Lower lobe of right lung (tissue), 2 donors: ENCODE data around the gene SAMD14. TPM values are rescaled to one million over a fixed set of nuclear protein-coding genes. Genes with fewer than 3 reads are reported as not detected.

ENCODE experiments used
- ATAC-seq, 2 donors: fragments of 200-7000 bp; cut with Tn5 transposase; one replicate each; pipeline ENCODE4 v1.9.1; 2020 to 2022; ENCODE audit warnings: mild to moderate bottlenecking in 2 of 2, moderate library complexity in 2 of 2
- DNase-seq: peaks from one replicate; pipeline ENCODE4 v3.0.0-alpha.2; 2020
- H3K27ac ChIP-seq: fragments of 200-600 bp; one replicate; pipeline ENCODE4 v1.8.0; 2022
- H3K27me3 ChIP-seq: fragments of 200-600 bp; one replicate; pipeline ENCODE4 v1.8.0; 2022; ENCODE audit warnings: low read depth
- H3K36me3 ChIP-seq: fragments of 200-600 bp; one replicate; pipeline ENCODE4 v1.8.0; 2022; ENCODE audit warnings: mild to moderate bottlenecking
- H3K4me1 ChIP-seq: fragments of 200-600 bp; one replicate; pipeline ENCODE4 v1.8.0; 2022
- H3K4me3 ChIP-seq: fragments of 200-600 bp; one replicate; pipeline ENCODE4 v1.8.0; 2022; ENCODE audit warnings: mild to moderate bottlenecking
- H3K9me3 ChIP-seq: fragments of 200-600 bp; one replicate; pipeline ENCODE4 v1.8.0; 2022
- intact Hi-C: fragments of 100-400 bp; cut with DNase I; formaldehyde crosslinking; loops from one replicate; pipeline ENCODE4 v1.11.0; 2022
- total RNA-seq: library from RNA; stranded (reverse); fragmentation: NEBNext Ultra II Directional; extraction: Animal tissue kit (Norgen Biotek cat#: 25700); gene quantifications from one replicate; pipeline ENCODE4 v1.2.1, GENCODE V29; 2021
- TF ChIP-seq, protein P1 (sequence below): fragments of 200-600 bp; IDR thresholded peaks from one replicate; pipeline ENCODE4 v1.8.0; 2022; ENCODE audit warnings: antibody characterized with exemption, mild to moderate bottlenecking
- donor health status: DM: no; HTN: yes; CAD: no; lungs with severe emphysema.

Gene SAMD14
- total RNA-seq, 1 donor from 2014 or later, result 9.2 TPM

DNA sequence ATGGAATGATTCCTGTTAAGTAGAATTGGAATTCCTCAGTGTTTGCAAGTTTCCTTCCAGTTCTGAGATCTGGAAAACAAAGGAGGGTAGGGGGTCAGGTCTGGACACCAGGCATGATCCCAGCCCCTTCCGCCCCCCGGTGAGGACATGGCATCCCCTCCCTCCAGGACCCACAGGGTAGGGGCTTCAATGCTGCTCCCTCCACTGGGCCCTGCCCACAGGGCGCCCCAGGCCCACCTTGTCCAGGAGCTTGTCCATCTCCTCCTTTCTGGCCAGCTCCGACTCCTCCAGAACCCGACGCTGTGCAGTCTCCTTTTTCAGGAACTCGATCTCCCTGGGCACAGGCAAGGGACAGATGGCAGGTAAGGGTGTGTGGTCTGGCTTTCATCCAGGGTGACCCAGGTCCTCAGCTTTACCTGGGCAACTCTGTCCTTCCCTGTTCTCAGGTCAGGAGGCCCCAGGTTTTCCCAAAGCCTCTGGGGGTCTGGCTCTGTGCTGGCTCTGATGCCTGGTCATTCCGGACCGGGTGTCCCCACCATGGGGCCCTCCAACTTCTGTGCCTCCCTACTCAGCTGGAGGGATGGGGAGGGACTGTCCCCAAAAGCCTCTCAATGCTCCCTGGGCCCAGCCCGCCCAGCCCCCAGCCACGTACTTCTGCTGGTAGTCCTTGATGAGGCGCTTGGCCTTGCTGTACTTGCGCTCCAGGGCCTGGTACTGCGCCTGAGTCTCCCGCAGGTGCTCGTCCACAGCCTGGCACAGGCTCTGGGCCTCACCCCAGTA is 5.5 kb upstream of the SAMD14 start:
- H3K36me3 ChIP-seq, result peaks cover 61% of the 10 kb centered on the region
- H3K9me3 ChIP-seq, result no peaks in the 10 kb centered on the region
- intact Hi-C loops, result no loop called here
- peaks cover 5% of the 10 kb centered on the region for H3K27me3 ChIP-seq
- TF ChIP-seq, protein P1, sequence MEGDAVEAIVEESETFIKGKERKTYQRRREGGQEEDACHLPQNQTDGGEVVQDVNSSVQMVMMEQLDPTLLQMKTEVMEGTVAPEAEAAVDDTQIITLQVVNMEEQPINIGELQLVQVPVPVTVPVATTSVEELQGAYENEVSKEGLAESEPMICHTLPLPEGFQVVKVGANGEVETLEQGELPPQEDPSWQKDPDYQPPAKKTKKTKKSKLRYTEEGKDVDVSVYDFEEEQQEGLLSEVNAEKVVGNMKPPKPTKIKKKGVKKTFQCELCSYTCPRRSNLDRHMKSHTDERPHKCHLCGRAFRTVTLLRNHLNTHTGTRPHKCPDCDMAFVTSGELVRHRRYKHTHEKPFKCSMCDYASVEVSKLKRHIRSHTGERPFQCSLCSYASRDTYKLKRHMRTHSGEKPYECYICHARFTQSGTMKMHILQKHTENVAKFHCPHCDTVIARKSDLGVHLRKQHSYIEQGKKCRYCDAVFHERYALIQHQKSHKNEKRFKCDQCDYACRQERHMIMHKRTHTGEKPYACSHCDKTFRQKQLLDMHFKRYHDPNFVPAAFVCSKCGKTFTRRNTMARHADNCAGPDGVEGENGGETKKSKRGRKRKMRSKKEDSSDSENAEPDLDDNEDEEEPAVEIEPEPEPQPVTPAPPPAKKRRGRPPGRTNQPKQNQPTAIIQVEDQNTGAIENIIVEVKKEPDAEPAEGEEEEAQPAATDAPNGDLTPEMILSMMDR, result no peak
- peaks cover 28% of the 10 kb centered on the region for H3K4me1 ChIP-seq
- no peak for ATAC-seq
- no peak for DNase-seq
- H3K4me3 ChIP-seq, result no peak overlapping the region
- no peak overlapping the region for H3K27ac ChIP-seq

DNA sequence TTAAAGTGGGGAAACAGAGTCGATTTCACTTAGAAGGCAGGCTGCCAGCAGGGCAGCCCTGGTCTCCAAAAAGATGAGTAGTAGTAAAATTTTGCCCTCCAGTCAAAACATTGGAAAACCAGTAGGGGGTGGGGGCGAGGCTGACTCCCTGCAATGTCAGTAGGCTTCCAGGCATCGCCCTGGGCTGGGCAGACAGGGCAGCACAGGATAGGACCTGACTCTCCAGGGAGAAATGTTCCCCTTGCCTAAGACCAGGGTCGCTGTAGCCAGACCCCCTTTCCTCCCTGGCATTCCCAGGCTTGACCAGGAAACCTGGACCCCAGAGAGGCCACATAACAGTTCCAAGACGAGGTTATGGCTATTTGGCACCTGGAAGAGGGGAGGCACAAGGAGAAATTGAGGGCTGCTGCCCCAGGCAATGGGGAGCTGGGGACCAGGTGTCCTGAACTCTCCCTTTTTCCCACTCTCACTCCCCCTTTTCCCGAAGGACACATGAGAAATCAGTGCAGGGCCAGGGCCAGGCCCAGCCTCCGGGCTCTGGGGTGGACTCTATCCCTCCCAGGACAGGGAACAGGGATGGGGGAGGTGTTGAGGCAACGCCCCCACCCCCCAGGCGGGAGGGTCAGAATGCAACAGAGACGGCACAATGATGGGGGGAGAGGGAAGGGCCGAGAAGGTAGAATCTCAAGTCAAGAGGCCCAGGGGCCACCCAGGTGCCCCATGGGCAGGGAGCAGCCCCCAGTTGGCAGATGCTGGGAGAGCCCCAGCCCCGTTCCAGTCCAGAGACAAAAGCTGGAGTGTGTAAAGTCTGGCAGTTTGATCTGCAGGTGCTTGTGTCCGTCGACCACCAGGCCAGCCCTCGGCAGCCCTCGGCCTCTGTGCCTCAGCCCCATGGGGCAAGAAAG is 4.5 kb upstream of the SAMD14 start:
- Histone ChIP-seq H3K4me1 (peaks cover 27% of the 10 kb centered on the region), H3K9me3 (no peaks in the 10 kb centered on the region), H3K36me3 (peaks cover 52% of the 10 kb centered on the region), H3K4me3 (no peak overlapping the region), H3K27me3 (peaks cover 13% of the 10 kb centered on the region), H3K27ac (no peak overlapping the region)
- ATAC-seq (no peak), DNase-seq (no peak)
- TF ChIP-seq, protein P1, result no peak
- intact Hi-C loops, result no loop called here

DNA sequence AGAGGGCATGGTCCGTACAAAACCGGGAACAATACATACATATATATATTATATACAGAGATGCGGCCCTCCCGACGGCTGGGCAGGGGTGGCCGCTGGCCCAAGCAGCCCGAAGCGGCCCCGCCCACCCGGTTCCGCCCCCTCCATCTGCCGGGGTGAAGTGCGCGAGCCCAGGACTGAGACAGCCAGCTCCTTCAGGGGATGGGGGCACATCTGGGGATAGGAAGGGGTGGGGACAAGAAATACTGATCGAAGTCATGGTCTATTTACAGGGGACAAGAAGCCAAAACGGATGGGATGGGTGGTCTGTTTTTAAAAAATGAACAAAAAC is 3.8 kb upstream of the SAMD14 start:
- Histone ChIP-seq H3K36me3 (peaks cover 45% of the 10 kb centered on the region), H3K9me3 (no peaks in the 10 kb centered on the region), H3K27ac (no peak overlapping the region), H3K4me3 (no peak overlapping the region), H3K4me1 (peaks cover 30% of the 10 kb centered on the region), H3K27me3 (peaks cover 16% of the 10 kb centered on the region)
- DNase-seq (no peak), ATAC-seq (no peak)
- TF ChIP-seq, protein P1, result no peak
- intact Hi-C loops, result no loop called here

- intact Hi-C loops, result no loop called here
- DNase-seq (no peak), ATAC-seq (peak; percentile 25 to 45)
- Histone ChIP-seq H3K27me3 (peaks cover 18% of the 10 kb centered on the region), H3K27ac (no peak overlapping the region), H3K4me3 (no peak overlapping the region), H3K36me3 (peaks cover 40% of the 10 kb centered on the region), H3K9me3 (no peaks in the 10 kb centered on the region), H3K4me1 (peaks cover 33% of the 10 kb centered on the region)
- TF ChIP-seq, protein P1, result no peak
Measured at GRCh38 chr17:50133028-50133768, 3.2 kb upstream of the SAMD14 start.

GRCh38 chr17:50132104-50132794 is 2.3 kb upstream of the SAMD14 start:
- H3K4me1 ChIP-seq, result peaks cover 42% of the 10 kb centered on the region
- peaks cover 32% of the 10 kb centered on the region for H3K36me3 ChIP-seq
- no peaks in the 10 kb centered on the region for H3K9me3 ChIP-seq
- peaks cover 18% of the 10 kb centered on the region for H3K27me3 ChIP-seq
- DNase-seq, result no peak
- intact Hi-C loops, result no loop called here
- TF ChIP-seq, protein P1, result no peak
- no peak overlapping the region for H3K4me3 ChIP-seq
- ATAC-seq, result no peak
- H3K27ac ChIP-seq, result no peak overlapping the region
